PC-9 (cell line): ENCODE data around the gene TXNDC2.

Experiments used
- EZH2 ChIP-seq: fragments of 200-600 bp; sonication (generic); IDR thresholded peaks from 2 replicates; pipeline ENCODE4 v1.8.0; 2017; ENCODE audit warnings: antibody characterized with exemption, low read depth
- TF ChIP-seq, protein P1 (sequence below): fragments of 200-600 bp; sonication (generic); conservative IDR thresholded peaks from 2 replicates; pipeline ENCODE4 v1.6.1; 2017; ENCODE audit warnings: mixed run types, antibody characterized with exemption, mild to moderate bottlenecking, moderate library complexity

DNA sequence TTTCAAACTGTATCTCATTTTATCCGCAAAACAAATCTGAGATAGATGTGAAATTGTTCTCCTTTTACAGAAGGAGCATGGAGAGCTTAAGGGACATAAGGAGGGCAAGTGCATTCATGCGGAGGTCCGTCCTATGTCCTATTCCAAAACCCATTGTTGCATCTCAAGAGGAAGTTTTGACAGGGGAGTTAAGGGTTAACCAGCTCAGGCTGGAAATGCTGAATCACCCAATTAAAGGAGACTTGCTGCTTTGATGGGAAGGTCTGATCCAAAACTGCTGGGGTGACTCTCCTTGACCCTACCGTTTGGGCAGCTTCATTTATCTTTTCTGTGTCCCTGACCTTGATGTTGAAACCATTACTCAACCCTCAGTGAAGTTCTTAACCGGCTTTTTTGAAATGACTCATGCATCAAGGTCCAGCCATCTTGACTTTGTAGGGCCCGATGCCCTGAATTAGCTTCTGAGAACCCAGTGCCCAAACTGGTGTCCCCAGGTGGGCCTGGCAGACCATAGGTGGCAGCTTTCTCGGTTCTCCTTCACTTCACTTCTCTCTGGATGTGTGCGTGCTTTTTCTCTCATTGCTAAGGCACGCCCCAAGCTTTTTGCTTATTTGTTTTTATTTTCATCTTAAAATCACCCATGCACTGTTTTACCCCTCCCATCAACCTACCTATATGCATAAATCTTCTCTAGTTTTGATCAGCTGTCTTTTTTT is 15.9 kb upstream of the TXNDC2 start:
- TF ChIP-seq EZH2 = no peak
- TF ChIP-seq, protein P1, sequence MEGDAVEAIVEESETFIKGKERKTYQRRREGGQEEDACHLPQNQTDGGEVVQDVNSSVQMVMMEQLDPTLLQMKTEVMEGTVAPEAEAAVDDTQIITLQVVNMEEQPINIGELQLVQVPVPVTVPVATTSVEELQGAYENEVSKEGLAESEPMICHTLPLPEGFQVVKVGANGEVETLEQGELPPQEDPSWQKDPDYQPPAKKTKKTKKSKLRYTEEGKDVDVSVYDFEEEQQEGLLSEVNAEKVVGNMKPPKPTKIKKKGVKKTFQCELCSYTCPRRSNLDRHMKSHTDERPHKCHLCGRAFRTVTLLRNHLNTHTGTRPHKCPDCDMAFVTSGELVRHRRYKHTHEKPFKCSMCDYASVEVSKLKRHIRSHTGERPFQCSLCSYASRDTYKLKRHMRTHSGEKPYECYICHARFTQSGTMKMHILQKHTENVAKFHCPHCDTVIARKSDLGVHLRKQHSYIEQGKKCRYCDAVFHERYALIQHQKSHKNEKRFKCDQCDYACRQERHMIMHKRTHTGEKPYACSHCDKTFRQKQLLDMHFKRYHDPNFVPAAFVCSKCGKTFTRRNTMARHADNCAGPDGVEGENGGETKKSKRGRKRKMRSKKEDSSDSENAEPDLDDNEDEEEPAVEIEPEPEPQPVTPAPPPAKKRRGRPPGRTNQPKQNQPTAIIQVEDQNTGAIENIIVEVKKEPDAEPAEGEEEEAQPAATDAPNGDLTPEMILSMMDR = no peak
